Thoracic aorta (tissue), 2 donors: ENCODE measurements around the gene PACSIN1. TPM values are rescaled to one million over a fixed set of nuclear protein-coding genes. Genes with fewer than 3 reads are reported as not detected.

Source experiments
- ATAC-seq: fragments of 150-250 bp; one replicate; pipeline ENCODE4 v1.8.0; 2017; ENCODE audit warnings: low read depth; ENCODE audit not compliant: insufficient number of reproducible peaks, low FRiP score
- DNase-seq: peaks from one replicate; pipeline ENCODE4 v3.0.0-alpha.2; 2020; ENCODE audit warnings: low spot score
- H3K27ac ChIP-seq, 2 donors: fragments of 200-600 bp; sonication (generic); 1 replicate in 1 of 2; 2 replicates in 1 of 2; pipeline ENCODE4 v1.5.1; 2016; ENCODE audit warnings: mild to moderate bottlenecking in 2 of 2, moderate library complexity in 2 of 2
- H3K27me3 ChIP-seq: fragments of 200-600 bp; sonication (generic); replicated peaks from 2 replicates; pipeline ENCODE4 v1.6.0; 2016; ENCODE audit warnings: mild to moderate bottlenecking; ENCODE audit not compliant: insufficient read depth
- H3K36me3 ChIP-seq: fragments of 200-600 bp; sonication (generic); one replicate; pipeline ENCODE4 v1.5.1; 2016
- H3K4me1 ChIP-seq, 2 donors: fragments of 200-600 bp; sonication (generic); 1 replicate in 1 of 2; 2 replicates in 1 of 2; pipeline versions ENCODE4 v1.5.1 to v1.6.0; 2016; ENCODE audit warnings: low read depth in 2 of 2, mild to moderate bottlenecking in 1 of 2; ENCODE audit not compliant: control insufficient read depth in 1 of 2
- H3K4me3 ChIP-seq: fragments of 200-600 bp; sonication (generic); 2 replicates; pipeline ENCODE4 v1.5.1; 2016; ENCODE audit warnings: mild to moderate bottlenecking
- H3K9me3 ChIP-seq: fragments of 200-600 bp; sonication (generic); 2 replicates; pipeline ENCODE4 v1.5.1; 2016
- total RNA-seq, 2 donors: library from RNA; depleted of rRNA; stranded (reverse); fragments of >200 nt; gene quantifications; one replicate each; pipeline versions ENCODE4 v1.1.0 to v1.2.3, GENCODE V29; 2016
- TF ChIP-seq, protein P1 (sequence below): fragments of 200-600 bp; sonication (generic); IDR thresholded peaks from one replicate; pipeline ENCODE4 v1.5.1; 2019; ENCODE audit warnings: antibody characterized with exemption

PACSIN1 gene
- total RNA-seq, 2 donors from 2014 or later = 0.14 TPM; not detected in 1

DNA sequence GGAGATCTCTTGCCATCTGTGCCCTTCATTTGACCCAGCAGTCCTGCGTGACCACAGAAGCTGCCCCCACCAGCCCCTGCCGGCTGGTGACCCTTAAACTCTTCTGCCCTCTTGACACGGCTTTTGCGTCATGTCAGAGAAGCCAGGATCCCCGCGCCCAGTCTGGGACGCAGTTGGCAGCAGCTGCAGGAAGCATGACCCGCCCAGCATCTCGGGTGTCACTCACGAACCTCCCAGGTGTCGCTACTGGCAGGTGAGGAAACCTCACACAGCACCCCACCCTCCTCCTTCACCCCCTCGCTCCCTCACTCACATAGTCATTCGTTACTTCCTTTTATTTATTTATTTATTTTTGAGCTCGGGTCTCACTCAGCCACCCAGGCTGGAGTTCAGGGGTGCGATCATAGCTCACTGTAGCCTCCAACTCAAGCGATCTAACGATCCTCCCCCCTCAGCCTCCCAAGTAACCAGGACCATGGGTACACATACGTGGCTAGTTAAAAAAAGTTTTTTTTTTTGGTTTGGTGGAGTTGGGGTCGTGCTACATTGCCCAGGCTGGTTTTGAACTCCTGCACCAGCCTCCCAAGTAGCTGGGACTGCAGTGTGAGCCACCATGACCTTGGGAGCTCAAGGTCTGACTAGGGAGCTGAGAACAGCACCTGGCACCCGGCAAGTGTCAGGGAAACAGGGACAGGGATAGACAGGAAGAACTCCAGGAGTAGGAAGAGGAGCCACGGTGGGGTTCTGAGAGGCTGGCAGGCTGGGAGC lies 104.4 kb downstream of the PACSIN1 start:
- no peaks in the 10 kb centered on the region for H3K4me1 ChIP-seq
- ATAC-seq (no peak), DNase-seq (no peak)
- no peaks in the 10 kb centered on the region for H3K27me3 ChIP-seq
- H3K36me3 ChIP-seq = no peaks in the 10 kb centered on the region
- H3K27ac ChIP-seq = no peak overlapping the region
- no peaks in the 10 kb centered on the region for H3K9me3 ChIP-seq
- no peak overlapping the region for H3K4me3 ChIP-seq
- TF ChIP-seq, protein P1, sequence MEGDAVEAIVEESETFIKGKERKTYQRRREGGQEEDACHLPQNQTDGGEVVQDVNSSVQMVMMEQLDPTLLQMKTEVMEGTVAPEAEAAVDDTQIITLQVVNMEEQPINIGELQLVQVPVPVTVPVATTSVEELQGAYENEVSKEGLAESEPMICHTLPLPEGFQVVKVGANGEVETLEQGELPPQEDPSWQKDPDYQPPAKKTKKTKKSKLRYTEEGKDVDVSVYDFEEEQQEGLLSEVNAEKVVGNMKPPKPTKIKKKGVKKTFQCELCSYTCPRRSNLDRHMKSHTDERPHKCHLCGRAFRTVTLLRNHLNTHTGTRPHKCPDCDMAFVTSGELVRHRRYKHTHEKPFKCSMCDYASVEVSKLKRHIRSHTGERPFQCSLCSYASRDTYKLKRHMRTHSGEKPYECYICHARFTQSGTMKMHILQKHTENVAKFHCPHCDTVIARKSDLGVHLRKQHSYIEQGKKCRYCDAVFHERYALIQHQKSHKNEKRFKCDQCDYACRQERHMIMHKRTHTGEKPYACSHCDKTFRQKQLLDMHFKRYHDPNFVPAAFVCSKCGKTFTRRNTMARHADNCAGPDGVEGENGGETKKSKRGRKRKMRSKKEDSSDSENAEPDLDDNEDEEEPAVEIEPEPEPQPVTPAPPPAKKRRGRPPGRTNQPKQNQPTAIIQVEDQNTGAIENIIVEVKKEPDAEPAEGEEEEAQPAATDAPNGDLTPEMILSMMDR = no peak

DNA sequence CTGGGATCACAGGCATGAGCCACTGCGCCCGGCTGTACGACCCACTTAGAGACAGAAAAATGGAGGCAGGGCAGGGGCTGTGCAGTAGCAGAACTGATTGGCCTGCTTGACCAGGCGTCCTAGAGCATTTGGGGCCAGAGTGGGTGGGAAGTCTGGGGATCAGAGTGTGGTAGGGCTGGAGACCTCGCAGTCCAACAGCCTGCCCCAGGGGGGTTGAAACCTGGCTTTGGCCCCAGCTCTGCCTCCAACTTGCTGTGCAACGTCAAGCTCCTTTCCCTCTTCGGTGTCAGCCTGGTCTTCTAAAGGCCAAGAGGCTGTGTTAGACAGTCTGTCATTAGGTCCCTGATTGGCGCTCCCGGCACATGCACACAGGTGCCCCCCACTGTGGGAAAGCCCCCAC lies 105.5 kb downstream of the PACSIN1 start:
- TF ChIP-seq, protein P1 = no peak
- no peak for DNase-seq
- H3K4me1 ChIP-seq = no peaks in the 10 kb centered on the region
- H3K27me3 ChIP-seq = no peaks in the 10 kb centered on the region
- no peaks in the 10 kb centered on the region for H3K36me3 ChIP-seq
- no peak for ATAC-seq
- no peak overlapping the region for H3K4me3 ChIP-seq
- H3K9me3 ChIP-seq = no peaks in the 10 kb centered on the region
- no peak overlapping the region for H3K27ac ChIP-seq

DNA sequence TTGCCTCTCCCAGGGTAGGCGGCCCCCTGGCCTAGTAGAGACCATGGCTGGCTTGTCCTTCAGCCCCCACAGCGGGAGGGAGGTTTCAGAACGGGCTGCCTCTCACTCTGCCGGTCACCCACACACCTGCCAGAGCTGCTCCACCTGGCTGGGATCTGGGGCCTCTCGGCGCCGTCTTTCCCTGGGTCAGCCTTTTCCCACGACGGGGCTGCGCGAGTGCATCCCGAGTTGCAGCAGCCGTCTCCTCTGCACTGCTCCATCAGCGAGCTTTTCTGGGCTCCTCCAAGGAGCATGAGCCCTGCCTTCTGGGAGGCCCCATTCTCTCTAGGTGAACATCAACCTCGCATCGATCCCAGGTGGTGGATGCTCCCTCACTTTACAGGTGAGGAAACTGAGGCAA lies 106.1 kb downstream of the PACSIN1 start:
- Histone ChIP-seq H3K4me3 (no peak overlapping the region), H3K27ac (no peak overlapping the region), H3K36me3 (no peaks in the 10 kb centered on the region), H3K9me3 (no peaks in the 10 kb centered on the region), H3K4me1 (no peaks in the 10 kb centered on the region), H3K27me3 (no peaks in the 10 kb centered on the region)
- no peak for DNase-seq
- ATAC-seq = no peak
- TF ChIP-seq, protein P1 = no peak

DNA sequence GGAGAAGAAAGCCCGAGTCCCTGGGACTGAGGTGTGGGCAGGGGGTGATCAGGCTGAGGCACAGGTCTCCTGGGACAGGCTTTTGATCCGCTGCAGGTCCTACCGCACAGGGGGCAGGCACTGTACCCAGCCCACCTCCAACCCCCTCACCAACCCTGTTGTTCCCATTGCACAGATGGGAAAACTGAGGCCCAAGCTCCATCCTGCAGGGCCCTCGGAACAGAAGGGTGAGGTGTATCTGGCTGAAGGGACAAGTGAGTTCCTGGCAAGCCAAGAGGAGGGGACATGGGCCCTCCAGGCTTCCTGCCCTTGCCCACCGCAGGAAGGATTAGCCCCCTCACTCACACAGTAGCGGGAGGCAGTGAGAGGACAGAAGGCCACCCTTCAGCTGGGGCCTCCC lies 106.7 kb downstream of the PACSIN1 start:
- H3K27me3 ChIP-seq = no peaks in the 10 kb centered on the region
- no peak for ATAC-seq

DNA sequence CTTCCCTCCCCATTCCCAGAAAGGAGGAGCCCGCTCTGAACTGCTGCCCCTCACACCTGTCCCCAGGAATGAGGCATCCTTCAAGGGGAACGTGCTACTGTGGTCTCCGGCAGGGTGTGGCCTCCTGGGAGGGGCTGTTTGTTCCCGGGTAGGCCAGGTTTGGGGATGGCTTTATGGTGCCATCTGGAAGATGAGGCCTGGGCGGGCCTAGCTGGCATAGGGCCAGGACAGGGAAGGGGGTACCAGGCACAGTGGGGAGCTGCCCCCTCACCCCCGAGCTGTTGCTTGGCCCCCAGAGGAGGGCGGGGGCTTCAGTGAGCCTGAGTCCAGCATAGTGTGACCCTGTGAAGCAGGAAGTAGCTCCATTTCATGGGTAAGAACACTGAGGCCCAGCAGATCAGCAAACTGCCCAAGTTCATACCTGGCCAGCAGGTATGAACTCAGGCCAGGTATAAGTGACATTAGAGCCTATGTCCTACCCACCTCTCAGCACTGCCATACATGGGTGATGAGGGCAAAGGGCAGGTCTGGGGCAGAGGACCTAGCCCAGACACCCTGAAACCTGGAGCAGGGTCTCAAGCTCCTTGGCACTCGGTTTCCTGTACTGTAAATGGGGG lies 107.8 kb downstream of the PACSIN1 start:
- TF ChIP-seq, protein P1 = no peak
- DNase-seq = no peak

More for the DNA sequence above, 106.7 kb downstream of the PACSIN1 start:
- no peaks in the 10 kb centered on the region for H3K9me3 ChIP-seq
- DNase-seq = no peak
- no peak overlapping the region for H3K4me3 ChIP-seq
- TF ChIP-seq, protein P1 = no peak
- no peak overlapping the region for H3K27ac ChIP-seq
- H3K36me3 ChIP-seq = no peaks in the 10 kb centered on the region
- H3K4me1 ChIP-seq = no peaks in the 10 kb centered on the region

More for the DNA sequence above, 107.8 kb downstream of the PACSIN1 start:
- no peaks in the 10 kb centered on the region for H3K9me3 ChIP-seq
- no peaks in the 10 kb centered on the region for H3K4me1 ChIP-seq
- no peaks in the 10 kb centered on the region for H3K36me3 ChIP-seq
- no peak overlapping the region for H3K27ac ChIP-seq
- H3K4me3 ChIP-seq = no peak overlapping the region
- ATAC-seq = no peak
- H3K27me3 ChIP-seq = no peaks in the 10 kb centered on the region
